ENCODE measurements around the gene SHCBP1. TPM values are rescaled to one million over a fixed set of nuclear protein-coding genes. Genes with fewer than 3 reads are reported as not detected.

SHCBP1 gene
- total and polyA plus RNA-seq, 2 of the 13 experiments (the other 11 are each of a cell fraction or from before 2014, with no cell fraction given), result 15.7 to 33.0 TPM

DNA sequence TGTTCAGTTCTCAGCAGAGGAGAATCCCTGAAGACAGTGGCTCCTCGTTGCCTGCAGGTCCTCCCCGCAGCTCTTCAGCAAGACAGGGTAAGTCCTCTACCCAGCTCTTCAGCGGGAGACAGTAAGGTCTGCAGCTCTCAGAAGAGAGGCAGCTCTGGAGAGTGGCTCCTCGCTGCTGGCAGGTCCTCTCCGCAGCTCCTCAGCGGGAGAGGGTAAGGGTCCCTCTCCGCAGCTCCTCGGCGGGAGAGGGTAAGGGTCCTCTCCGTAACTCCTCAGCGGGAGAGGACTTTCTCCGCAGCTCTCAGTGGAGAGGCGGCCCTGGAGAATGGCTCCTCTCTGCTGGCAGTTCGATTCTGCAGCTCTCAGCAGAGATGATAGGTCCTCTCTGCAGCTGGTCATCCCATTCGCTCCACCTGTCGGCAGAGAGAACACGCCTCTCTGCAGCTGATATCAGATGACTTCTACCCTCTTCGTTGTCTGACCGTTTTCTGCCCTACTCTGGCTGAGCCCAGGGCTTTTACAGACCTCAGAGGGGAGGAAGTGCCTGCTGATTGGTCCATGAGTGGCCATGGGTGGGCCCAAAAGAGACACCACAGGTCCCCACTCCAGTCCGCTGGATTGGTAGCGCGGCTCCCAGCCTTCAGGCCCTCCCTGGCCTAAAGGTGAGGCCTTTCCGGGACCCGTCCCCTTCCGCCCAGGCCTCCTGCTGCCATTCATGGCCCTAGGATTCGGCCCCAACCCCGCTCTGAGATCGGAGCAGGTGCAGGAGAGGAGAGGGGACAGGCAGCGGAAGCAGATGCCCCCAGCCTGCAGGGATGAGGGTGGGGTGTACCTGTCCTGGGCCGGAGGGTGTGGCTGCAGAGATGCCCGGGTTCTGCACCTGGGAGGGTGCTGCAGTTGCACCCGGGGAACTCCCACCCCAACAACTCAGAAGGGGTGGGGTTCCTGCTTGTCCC, 11.9 kb upstream of the SHCBP1 start (continued):
- TF ChIP-seq ZSCAN29 (CRISPR knock-in tag; conservative IDR thresholded peaks at IDR 0.05) (no peak), GABPB1 (CRISPR knock-in tag; IDR thresholded peaks at IDR 0.05) (peak; percentile 75; the same call in 1 of the 2 replicates), MYNN (CRISPR knock-in tag; IDR thresholded peaks at IDR 0.05; ENCODE audit: low read depth) (no peak), ZNF180 (CRISPR knock-in tag; IDR thresholded peaks at IDR 0.05; ENCODE audit: borderline replicate concordance, low read depth) (no peak), CEBPG (CRISPR knock-in tag; IDR thresholded peaks at IDR 0.05) (0 out of 2 replicates have a peak, but pooled peaks have one; percentile 3), ZNF382 (CRISPR knock-in tag; IDR thresholded peaks at IDR 0.05; ENCODE audit: borderline replicate concordance) (no peak), NFE2L1 (CRISPR knock-in tag; IDR thresholded peaks at IDR 0.05; ENCODE audit: borderline replicate concordance) (no peak), ERF (CRISPR knock-in tag; IDR thresholded peaks at IDR 0.05) (peak; percentile 56; the same call in 1 of the 2 replicates), MBNL3 (CRISPR knock-in tag; conservative IDR thresholded peaks at IDR 0.05) (no peak), FOXO1 (CRISPR knock-in tag; IDR thresholded peaks at IDR 0.05) (no peak; the same call in 1 of the 2 replicates), SIX4 (CRISPR knock-in tag; IDR thresholded peaks at IDR 0.05) (no peak), POLR2AphosphoS5 (IDR thresholded peaks at IDR 0.05; ENCODE audit: low read depth, low read length) (peak; percentile 94), IKZF4 (CRISPR knock-in tag; IDR thresholded peaks at IDR 0.05; ENCODE audit: borderline replicate concordance, low read depth, not compliant biosample characterization) (no peak), RFX5 (IDR thresholded peaks at IDR 0.05; ENCODE audit: low read depth, low read length) (0 out of 2 replicates have a peak, but pooled peaks have one; percentile 28), ZNF883 (CRISPR knock-in tag; IDR thresholded peaks at IDR 0.05; ENCODE audit: not compliant biosample characterization) (peak; percentile 84), NR2C2 (CRISPR knock-in tag; IDR thresholded peaks at IDR 0.05; ENCODE audit: borderline replicate concordance) (no peak; the same call in 1 of the 2 replicates), TBP (CRISPR knock-in tag; IDR thresholded peaks at IDR 0.05) (no peak), ZNF251 (CRISPR knock-in tag; IDR thresholded peaks at IDR 0.05) (no peak), EHMT2 (IDR thresholded peaks at IDR 0.05; ENCODE audit: borderline replicate concordance, low read depth, low read length) (no peak), GATAD1 (CRISPR knock-in tag; IDR thresholded peaks at IDR 0.05) (peak; percentile 42; the same call in 1 of the 2 replicates), HOXA5 (CRISPR knock-in tag; IDR thresholded peaks at IDR 0.05) (no peak)
- TF ChIP-seq, protein P1, sequence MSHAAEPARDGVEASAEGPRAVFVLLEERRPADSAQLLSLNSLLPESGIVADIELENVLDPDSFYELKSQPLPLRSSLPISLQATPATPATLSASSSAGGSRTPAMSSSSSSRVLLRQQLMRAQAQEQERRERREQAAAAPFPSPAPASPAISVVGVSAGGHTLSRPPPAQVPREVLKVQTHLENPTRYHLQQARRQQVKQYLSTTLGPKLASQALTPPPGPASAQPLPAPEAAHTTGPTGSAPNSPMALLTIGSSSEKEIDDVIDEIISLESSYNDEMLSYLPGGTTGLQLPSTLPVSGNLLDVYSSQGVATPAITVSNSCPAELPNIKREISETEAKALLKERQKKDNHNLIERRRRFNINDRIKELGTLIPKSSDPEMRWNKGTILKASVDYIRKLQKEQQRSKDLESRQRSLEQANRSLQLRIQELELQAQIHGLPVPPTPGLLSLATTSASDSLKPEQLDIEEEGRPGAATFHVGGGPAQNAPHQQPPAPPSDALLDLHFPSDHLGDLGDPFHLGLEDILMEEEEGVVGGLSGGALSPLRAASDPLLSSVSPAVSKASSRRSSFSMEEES (CRISPR knock-in tag; IDR thresholded peaks at IDR 0.05), result peak; percentile 53; the same call in 1 of the 2 replicates
- TF ChIP-seq, protein P2, sequence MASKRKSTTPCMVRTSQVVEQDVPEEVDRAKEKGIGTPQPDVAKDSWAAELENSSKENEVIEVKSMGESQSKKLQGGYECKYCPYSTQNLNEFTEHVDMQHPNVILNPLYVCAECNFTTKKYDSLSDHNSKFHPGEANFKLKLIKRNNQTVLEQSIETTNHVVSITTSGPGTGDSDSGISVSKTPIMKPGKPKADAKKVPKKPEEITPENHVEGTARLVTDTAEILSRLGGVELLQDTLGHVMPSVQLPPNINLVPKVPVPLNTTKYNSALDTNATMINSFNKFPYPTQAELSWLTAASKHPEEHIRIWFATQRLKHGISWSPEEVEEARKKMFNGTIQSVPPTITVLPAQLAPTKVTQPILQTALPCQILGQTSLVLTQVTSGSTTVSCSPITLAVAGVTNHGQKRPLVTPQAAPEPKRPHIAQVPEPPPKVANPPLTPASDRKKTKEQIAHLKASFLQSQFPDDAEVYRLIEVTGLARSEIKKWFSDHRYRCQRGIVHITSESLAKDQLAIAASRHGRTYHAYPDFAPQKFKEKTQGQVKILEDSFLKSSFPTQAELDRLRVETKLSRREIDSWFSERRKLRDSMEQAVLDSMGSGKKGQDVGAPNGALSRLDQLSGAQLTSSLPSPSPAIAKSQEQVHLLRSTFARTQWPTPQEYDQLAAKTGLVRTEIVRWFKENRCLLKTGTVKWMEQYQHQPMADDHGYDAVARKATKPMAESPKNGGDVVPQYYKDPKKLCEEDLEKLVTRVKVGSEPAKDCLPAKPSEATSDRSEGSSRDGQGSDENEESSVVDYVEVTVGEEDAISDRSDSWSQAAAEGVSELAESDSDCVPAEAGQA (IDR thresholded peaks at IDR 0.05; ENCODE audit: low read depth), result no peak
- TF ChIP-seq, protein P2 (CRISPR knock-in tag; IDR thresholded peaks at IDR 0.05; ENCODE audit: borderline replicate concordance), result no peak

All from HepG2 (cell line).